Measurements from ENCODE around the gene ZNF740.

- no peak for TF ChIP-seq EP300 (IDR thresholded peaks at IDR 0.05)
- TF ChIP-seq CTCF (IDR thresholded peaks at IDR 0.05) = no peak
- no peak for TF ChIP-seq POLR2A (IDR thresholded peaks at IDR 0.05)
- no peak for TF ChIP-seq POLR2AphosphoS5 (IDR thresholded peaks at IDR 0.05)
Observed at GRCh38 chr12:53215497-53215896, 35.0 kb downstream of the ZNF740 start.

All from gastroesophageal sphincter (tissue), 3 donors.